B cell (primary cell): ENCODE results near the gene NOTCH1. TPM values are rescaled to one million over a fixed set of nuclear protein-coding genes. Genes with fewer than 3 reads are reported as not detected.

ENCODE experiments used
- ATAC-seq: fragments of 200-7000 bp; cut with Tn5 transposase; one replicate; pipeline ENCODE4 v1.10.0; 2021; ENCODE audit warnings: low read depth, mild to moderate bottlenecking, moderate number of reproducible peaks, moderate library complexity
- CTCF ChIA-PET: fragments of 350-600 bp; sonication (Branson Sonifier 250); formaldehyde crosslinking; loops from one replicate; lab custom pipeline; 2021; ENCODE audit warnings: antibody characterized with exemption, inconsistent platforms; lab: Charles Lee
- POLR2A ChIA-PET: fragments of 350-600 bp; sonication (Branson Sonifier 250); formaldehyde crosslinking; loops from one replicate; lab custom pipeline; 2021; ENCODE audit warnings: antibody characterized with exemption; lab: Charles Lee
- DNase-seq: peaks from one replicate; pipeline ENCODE4 v3.0.0; 2013
- H2AFZ ChIP-seq: 2 replicates; pipeline ENCODE4 v1.6.1; 2012; ENCODE audit warnings: mild to moderate bottlenecking, low read depth, low read length; ENCODE audit not compliant: insufficient read depth, poor library complexity, severe bottlenecking
- H3K27ac ChIP-seq, 2 donors: 1 replicate in 1 of 2; 2 replicates in 1 of 2; pipeline ENCODE4 v1.5.1; 2012 to 2013; ENCODE audit warnings: low read length in 2 of 2, mild to moderate bottlenecking in 2 of 2, moderate library complexity in 1 of 2
- H3K27me3 ChIP-seq, 4 experiments: fragments of 200-600 bp in 1 of 4; sonication (generic) in 1 of 4; replicated peaks in 1 of 4; 1 replicate in 2 of 4; 2 replicates in 2 of 4; pipeline versions ENCODE4 v1.6.1 to v1.7.0; 2013 to 2016; ENCODE audit warnings: low read length in 3 of 4, mild to moderate bottlenecking in 2 of 4, mixed read lengths in 1 of 4, moderate library complexity in 1 of 4; ENCODE audit not compliant: insufficient read depth in 4 of 4, control insufficient read depth in 3 of 4; ENCODE audit errors: control extremely low read depth in 1 of 4
- H3K36me3 ChIP-seq, 2 experiments: replicated peaks in 1 of 2; 1 replicate in 1 of 2; 2 replicates in 1 of 2; pipeline versions ENCODE4 v1.6.1 to v1.7.1; 2013; ENCODE audit warnings: low read length in 1 of 2; ENCODE audit not compliant: insufficient read depth in 2 of 2, control insufficient read depth in 1 of 2; ENCODE audit errors: control extremely low read depth in 1 of 2, extremely low read depth in 1 of 2
- H3K4me1 ChIP-seq, 2 donors: fragments of 200-600 bp in 1 of 2; sonication (generic) in 1 of 2; 1 replicate in 1 of 2; 2 replicates in 1 of 2; pipeline versions ENCODE4 v1.5.1 to v1.6.1; 2013 to 2017; ENCODE audit warnings: low read length in 2 of 2; ENCODE audit not compliant: control insufficient read depth in 2 of 2, insufficient read depth in 2 of 2
- H3K4me2 ChIP-seq: replicated peaks from 2 replicates; pipeline ENCODE3; 2012; ENCODE audit warnings: mild to moderate bottlenecking, low read depth, low read length; ENCODE audit not compliant: poor library complexity, severe bottlenecking
- H3K4me3 ChIP-seq, 5 experiments: fragments of 200-600 bp in 1 of 5; sonication (generic) in 1 of 5; 1 replicate in 3 of 5; 2 replicates in 2 of 5; pipeline versions ENCODE4 v1.5.1 to v1.7.0; 2011 to 2016; ENCODE audit warnings: low read length in 4 of 5, mild to moderate bottlenecking in 4 of 5, low read depth in 2 of 5, control low read depth in 1 of 5, moderate library complexity in 1 of 5; ENCODE audit not compliant: insufficient read depth in 1 of 5; ENCODE audit errors: control extremely low read depth in 1 of 5, extremely low read depth in 1 of 5
- H3K79me2 ChIP-seq: fragments of 200-600 bp; sonication (generic); one replicate; pipeline ENCODE4 v1.6.0; 2016; ENCODE audit warnings: low read length; ENCODE audit not compliant: control insufficient read depth, insufficient read depth
- H3K9ac ChIP-seq: fragments of 200-600 bp; sonication (generic); 2 replicates; pipeline ENCODE4 v1.6.1; 2017; ENCODE audit warnings: mild to moderate bottlenecking, low read length, moderate library complexity
- H3K9me3 ChIP-seq, 3 donors: one replicate each; pipeline versions ENCODE4 v1.6.1 to v1.7.1; 2013; ENCODE audit warnings: low read length in 2 of 3; ENCODE audit not compliant: control insufficient read depth in 2 of 3, insufficient read depth in 1 of 3; ENCODE audit errors: control extremely low read depth in 1 of 3
- H4K20me1 ChIP-seq: 2 replicates; pipeline ENCODE4 v1.6.0; 2012; ENCODE audit warnings: mild to moderate bottlenecking, low read length; ENCODE audit not compliant: insufficient read depth, control insufficient read depth, poor library complexity, severe bottlenecking
- H3K27ac Mint-ChIP-seq: one replicate; pipeline ENCODE4 v1.8.0; 2021; ENCODE audit warnings: mixed read lengths
- H3K27me3 Mint-ChIP-seq: one replicate; pipeline ENCODE4 v1.8.0; 2021; ENCODE audit warnings: mixed read lengths
- H3K4me1 Mint-ChIP-seq: one replicate; pipeline ENCODE4 v1.8.0; 2021; ENCODE audit warnings: mixed read lengths
- H3K4me3 Mint-ChIP-seq: one replicate; pipeline ENCODE4 v1.8.0; 2021; ENCODE audit warnings: mixed read lengths
- H3K9me3 Mint-ChIP-seq: one replicate; pipeline ENCODE4 v1.8.0; 2022; ENCODE audit warnings: mixed read lengths; ENCODE audit not compliant: insufficient read depth
- EZH2 ChIP-seq: IDR thresholded peaks from 2 replicates; pipeline ENCODE4 v1.6.1; 2012; ENCODE audit warnings: borderline replicate concordance, low read depth, mild to moderate bottlenecking, moderate library complexity, low read length; ENCODE audit not compliant: insufficient read depth, poor library complexity, severe bottlenecking
- WGBS: methylation state at CpG from one replicate; pipeline ENCODE4 v1.1.5; 2013; ENCODE audit warnings: missing lambda C conversion rate; ENCODE audit not compliant: insufficient coverage; 5-methylcytosine and 5-hydroxymethylcytosine counted together
- intact Hi-C: fragments of 100-400 bp; cut with micrococcal nuclease; formaldehyde crosslinking; loops from one replicate; pipeline ENCODE4 v1.10.0; 2022
- polyA plus RNA-seq: library from polyadenylated mRNA; depleted of rRNA; stranded (reverse); fragments of >200 nt; gene quantifications from 2 replicates; pipeline ENCODE4 v1.2.3, GENCODE V29; 2012
- total RNA-seq, 2 donors: library from RNA; stranded (reverse); fragments of 120-200 nt in 1 of 2; gene quantifications; 1 replicate in 1 of 2; 2 replicates in 1 of 2; pipeline versions ENCODE4 v1.2.3 to v1.2.4, GENCODE V29; 2013 to 2022
- TF ChIP-seq, protein P1 (sequence below): fragments of 200-600 bp; IDR thresholded peaks from one replicate; pipeline ENCODE4 v1.8.0; 2022; ENCODE audit warnings: antibody characterized with exemption, mild to moderate bottlenecking

Gene NOTCH1
- total and polyA plus RNA-seq, 2 donors (not counting 1 experiment from before 2014, with no cell fraction given), result 16.6 to 38.5 TPM

DNA sequence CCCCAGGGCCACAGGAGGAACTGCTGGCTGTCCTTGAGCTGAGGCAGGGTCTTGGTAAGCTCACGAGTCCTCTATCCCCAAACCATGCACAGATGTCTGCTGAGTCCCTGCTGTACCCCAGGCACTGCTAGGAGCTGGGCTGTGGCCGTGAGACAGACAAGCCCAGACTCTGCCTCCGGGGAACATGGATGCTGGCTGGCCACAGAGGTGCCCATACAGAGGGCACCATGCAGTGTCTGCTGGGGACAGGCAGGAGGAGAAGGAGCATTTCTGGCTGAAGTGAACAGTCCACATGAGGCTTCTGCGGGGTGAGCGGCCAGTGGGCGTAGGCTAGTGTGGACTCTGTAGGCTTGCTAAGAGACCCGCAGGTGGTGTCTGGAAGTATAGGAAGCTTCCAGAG is 58.2 kb downstream of the NOTCH1 start:
- no peaks in the 10 kb centered on the region for H3K9me3 Mint-ChIP-seq
- POLR2A ChIA-PET, result no interaction called here
- H3K27ac Mint-ChIP-seq, result no peak overlapping the region
- no peak overlapping the region for H2AFZ ChIP-seq
- intact Hi-C loops, result no loop called here
- H3K27ac ChIP-seq, result no peak overlapping the region
- peaks cover 5% of the 10 kb centered on the region for H3K79me2 ChIP-seq
- H4K20me1 ChIP-seq, result peaks cover 20% of the 10 kb centered on the region
- H3K27me3 Mint-ChIP-seq, result no peaks in the 10 kb centered on the region
- peaks cover 9% of the 10 kb centered on the region for H3K4me1 Mint-ChIP-seq
- H3K27me3 ChIP-seq, result peaks cover 0 to 10% (median 2%) of the 10 kb centered on the region in 4 experiments
- WGBS, result 89% methylated on average over 7 of the region's 7 CpGs
- no peaks in the 10 kb centered on the region for H3K9me3 ChIP-seq
- H3K9ac ChIP-seq, result no peak overlapping the region
- no peaks in the 10 kb centered on the region for H3K36me3 ChIP-seq
- no peak for DNase-seq
- CTCF ChIA-PET, result interaction anchor here (0.9 to 9.0 kb wide), 12 partner anchors 36 to 157 kb away, joined by 3 to 153 read pairs (median 6); no protein-coding TSS in a partner anchor
- H3K4me3 ChIP-seq, result no peak overlapping the region
- H3K4me3 Mint-ChIP-seq, result no peak overlapping the region
- peaks cover 14 to 20% of the 10 kb centered on the region in 2 donors for H3K4me1 ChIP-seq
- TF ChIP-seq, protein P1, sequence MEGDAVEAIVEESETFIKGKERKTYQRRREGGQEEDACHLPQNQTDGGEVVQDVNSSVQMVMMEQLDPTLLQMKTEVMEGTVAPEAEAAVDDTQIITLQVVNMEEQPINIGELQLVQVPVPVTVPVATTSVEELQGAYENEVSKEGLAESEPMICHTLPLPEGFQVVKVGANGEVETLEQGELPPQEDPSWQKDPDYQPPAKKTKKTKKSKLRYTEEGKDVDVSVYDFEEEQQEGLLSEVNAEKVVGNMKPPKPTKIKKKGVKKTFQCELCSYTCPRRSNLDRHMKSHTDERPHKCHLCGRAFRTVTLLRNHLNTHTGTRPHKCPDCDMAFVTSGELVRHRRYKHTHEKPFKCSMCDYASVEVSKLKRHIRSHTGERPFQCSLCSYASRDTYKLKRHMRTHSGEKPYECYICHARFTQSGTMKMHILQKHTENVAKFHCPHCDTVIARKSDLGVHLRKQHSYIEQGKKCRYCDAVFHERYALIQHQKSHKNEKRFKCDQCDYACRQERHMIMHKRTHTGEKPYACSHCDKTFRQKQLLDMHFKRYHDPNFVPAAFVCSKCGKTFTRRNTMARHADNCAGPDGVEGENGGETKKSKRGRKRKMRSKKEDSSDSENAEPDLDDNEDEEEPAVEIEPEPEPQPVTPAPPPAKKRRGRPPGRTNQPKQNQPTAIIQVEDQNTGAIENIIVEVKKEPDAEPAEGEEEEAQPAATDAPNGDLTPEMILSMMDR, result no peak
- no peak for TF ChIP-seq EZH2
- no peak overlapping the region for H3K4me2 ChIP-seq
- ATAC-seq, result no peak

DNA sequence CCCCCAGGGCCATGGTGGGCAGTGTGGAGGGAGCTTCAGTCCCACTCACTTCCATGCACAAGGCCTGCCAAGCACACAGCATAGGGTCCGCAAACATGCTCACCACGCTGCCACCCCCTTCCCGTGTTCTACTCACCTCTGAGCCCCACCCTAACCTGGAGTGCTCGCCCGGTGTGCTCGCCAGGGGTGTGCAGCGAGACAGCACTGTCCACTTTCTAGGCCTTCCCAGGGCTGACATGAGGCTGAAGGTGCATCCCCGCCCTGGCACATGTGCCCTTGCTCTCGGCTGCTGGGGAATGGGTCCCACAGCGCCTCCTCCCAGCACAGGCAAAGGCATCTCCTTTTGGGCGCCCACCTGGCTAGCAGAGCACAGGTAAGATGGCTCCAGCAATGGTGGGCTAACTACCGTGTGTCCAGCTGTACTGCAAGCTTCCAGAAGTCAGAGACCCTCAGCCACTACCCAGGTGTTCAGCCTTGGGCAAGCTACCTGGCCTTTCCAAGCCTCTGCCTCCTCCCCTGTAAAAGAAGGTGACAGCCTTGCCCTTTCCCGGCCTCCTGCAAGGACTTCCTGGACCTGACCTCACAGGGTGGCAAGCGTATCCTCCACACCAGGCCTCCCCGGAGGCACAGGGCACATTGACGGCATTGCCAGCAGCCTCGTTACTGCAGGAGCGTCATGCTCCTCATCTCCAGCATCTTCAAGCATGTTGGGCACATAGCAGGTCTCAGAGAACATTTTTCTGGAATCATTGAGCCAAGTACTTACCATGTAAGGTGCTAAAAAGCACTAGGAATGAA is 58.8 kb downstream of the NOTCH1 start:
- H3K4me1 ChIP-seq, result peaks cover 16 to 24% of the 10 kb centered on the region in 2 donors
- no peaks in the 10 kb centered on the region for H3K36me3 ChIP-seq
- Mint-ChIP-seq H3K4me1 (peaks cover 14% of the 10 kb centered on the region), H3K27me3 (no peaks in the 10 kb centered on the region), H3K27ac (no peak overlapping the region), H3K9me3 (no peaks in the 10 kb centered on the region), H3K4me3 (no peak overlapping the region)
- H3K4me3 ChIP-seq, result no peak overlapping the region
- H3K9ac ChIP-seq, result no peak overlapping the region
- DNase-seq (no peak), ATAC-seq (no peak)
- peaks cover 20% of the 10 kb centered on the region for H4K20me1 ChIP-seq
- peaks cover 5% of the 10 kb centered on the region for H3K79me2 ChIP-seq
- POLR2A ChIA-PET, result no interaction called here
- TF ChIP-seq EZH2, result no peak
- TF ChIP-seq, protein P1, result no peak
- WGBS, result 94% methylated on average over 16 of the region's 18 CpGs
- peaks cover 0 to 10% (median 2%) of the 10 kb centered on the region in 4 experiments for H3K27me3 ChIP-seq
- H2AFZ ChIP-seq, result no peak overlapping the region
- intact Hi-C loops, result no loop called here
- no peaks in the 10 kb centered on the region for H3K9me3 ChIP-seq
- CTCF ChIA-PET, result interaction anchor here (0.9 to 9.0 kb wide), 13 partner anchors 15 to 255 kb away, joined by 3 to 153 read pairs (median 7); no protein-coding TSS in a partner anchor
- no peak overlapping the region for H3K4me2 ChIP-seq
- no peak overlapping the region for H3K27ac ChIP-seq
